Right lobe of liver (tissue), 6 donors: ENCODE results near the gene RIMKLA. TPM values are rescaled to one million over a fixed set of nuclear protein-coding genes. Genes with fewer than 3 reads are reported as not detected.
A peak's percentile ranks its signal among the peaks of the same experiment; 100 is the strongest.

Experiments used
- ATAC-seq, 4 donors: fragments of 200-7000 bp; cut with Tn5 transposase; one replicate each; pipeline ENCODE4 v1.9.1; 2020; ENCODE audit warnings: mild to moderate bottlenecking in 4 of 4, moderate library complexity in 4 of 4
- DNase-seq, 3 donors: peaks; one replicate each; pipeline ENCODE4 v3.0.0-alpha.2; 2020
- H3K27ac ChIP-seq, 3 donors: fragments of 200-600 bp; one replicate each; pipeline ENCODE4 v1.8.0; 2022
- H3K27me3 ChIP-seq, 2 donors: fragments of 200-600 bp; one replicate each; pipeline ENCODE4 v1.8.0; 2022
- H3K36me3 ChIP-seq, 4 donors: fragments of 200-600 bp; sonication (generic) in 1 of 4; one replicate each; pipeline versions ENCODE4 v1.5.1 to v1.8.0; 2017 to 2022; ENCODE audit warnings: control low read depth in 1 of 4
- H3K4me1 ChIP-seq, 4 donors: fragments of 200-600 bp; sonication (generic) in 1 of 4; one replicate each; pipeline versions ENCODE4 v1.5.1 to v1.8.0; 2017 to 2022; ENCODE audit warnings: control low read depth in 1 of 4
- H3K4me3 ChIP-seq, 3 donors: fragments of 200-600 bp; one replicate each; pipeline ENCODE4 v1.8.0; 2022
- H3K9me3 ChIP-seq, 4 donors: fragments of 200-600 bp; sonication (generic) in 1 of 4; one replicate each; pipeline versions ENCODE4 v1.5.1 to v1.8.0; 2017 to 2022; ENCODE audit warnings: control low read depth in 1 of 4
- POLR2A ChIP-seq: fragments of 450-650 bp; IDR thresholded peaks from one replicate; pipeline ENCODE4 v1.6.1; 2017; ENCODE audit warnings: antibody characterized with exemption, mild to moderate bottlenecking
- WGBS: methylation state at CpG from one replicate; pipeline ENCODE4 v1.1.6; 2018; ENCODE audit warnings: low coverage, low lambda C conversion rate; ENCODE audit not compliant: insufficient coverage; ENCODE audit errors: missing lambda C conversion rate; 5-methylcytosine and 5-hydroxymethylcytosine counted together
- intact Hi-C, 2 donors: fragments of 100-400 bp; cut with DNase I; formaldehyde crosslinking; loops; one replicate each; pipeline versions ENCODE4 v1.11.2 to v1.14.1; 2022
- total RNA-seq, 6 experiments: library from RNA; depleted of rRNA in 2 of 6; stranded (reverse); fragments of >200 nt in 2 of 6; fragmentation: NEBNext Ultra II Directional in 3 of 6; extraction: Animal tissue kit (Norgen Biotek cat#: 25700) in 3 of 6; gene quantifications; one replicate each; pipeline versions ENCODE4 v1.1.0 to v1.2.4, GENCODE V29; 2016 to 2023
- TF ChIP-seq, protein P1 (sequence below), 4 donors: fragments of 200-600 bp in 3 of 4; fragments of 450-650 bp in 1 of 4; IDR thresholded peaks; one replicate each; pipeline versions ENCODE4 v1.5.1 to v1.8.0; 2016 to 2022; ENCODE audit warnings: antibody characterized with exemption in 4 of 4, mild to moderate bottlenecking in 2 of 4
- donor health status: DM: no; HTN: yes; CAD: no.
- donor health status: DM: no; HTN: no; CAD: no.
- donor health status: DM: no; HTN: no; CAD: no.
- donor health status: DM: no; HTN: yes; CAD: no.
- donor health status: DM: no; HTN: yes; CAD: no.

The RIMKLA gene
- total RNA-seq, 6 experiments from 2014 or later: 0.02 to 0.95 (median 0.15) TPM

DNA sequence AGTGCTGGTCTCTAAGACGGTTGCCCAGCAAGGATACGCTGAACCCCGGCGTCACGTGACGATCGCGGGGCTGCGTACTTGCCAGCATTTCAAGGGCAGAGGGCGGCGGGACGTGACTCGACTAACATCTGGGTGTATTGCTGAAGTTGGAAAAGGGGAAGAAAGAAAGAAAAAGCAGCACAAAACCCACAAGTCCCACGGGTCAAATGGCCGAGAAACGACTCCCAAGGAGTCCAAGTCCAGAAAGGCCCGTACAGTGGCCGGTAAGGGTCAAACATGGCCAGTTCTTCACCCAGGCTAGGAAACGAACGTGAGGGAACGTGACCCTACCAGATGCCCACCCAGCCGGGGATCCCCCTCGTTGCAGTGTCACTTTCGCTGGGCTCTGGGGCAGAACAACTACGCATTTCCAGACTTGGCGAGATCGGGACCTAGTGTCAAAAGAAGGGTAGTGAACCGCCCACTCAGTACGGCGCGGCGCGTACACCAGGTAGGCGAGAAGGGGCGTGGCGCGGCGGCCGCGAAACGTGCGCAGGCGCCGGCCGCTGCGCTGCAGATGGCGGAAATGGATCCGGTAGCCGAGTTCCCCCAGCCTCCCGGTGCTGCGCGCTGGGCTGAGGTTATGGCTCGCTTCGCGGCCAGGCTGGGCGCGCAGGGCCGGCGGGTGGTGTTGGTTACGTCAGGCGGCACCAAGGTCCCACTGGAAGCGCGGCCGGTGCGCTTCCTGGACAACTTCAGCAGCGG, 75.6 kb downstream of the RIMKLA start, which contains the start of the genes PPCS and ZMYND12:
TSS of gene PPCS (plus strand) at position 534 of the 744 bp plus-strand sequence. CDS start at position 557, 23 bp downstream.
TSS of gene ZMYND12 (minus strand) at position 13 of the 744 bp plus-strand sequence. CDS start 25 bp downstream, outside the sequence.
- no peaks in the 10 kb centered on the region for H3K9me3 ChIP-seq
- DNase-seq (peak; percentile 89), ATAC-seq (peak; percentile 89 to 94 (median 92))
- H3K36me3 ChIP-seq: peaks cover 0 to 28% (median 1%) of the 10 kb centered on the region in 4 donors
- peak within 1 kb of the TSS; percentile 89 to 92 (median 90) for H3K27ac ChIP-seq
- H3K4me1 ChIP-seq: peaks cover 0 to 24% (median 9%) of the 10 kb centered on the region in 4 donors
- peak within 1 kb of the TSS; percentile 73 to 100 (median 98) for H3K4me3 ChIP-seq
- WGBS: 0% methylated on average over 43 of the region's 66 CpGs
- intact Hi-C loops: no loop called here
- no peaks in the 10 kb centered on the region for H3K27me3 ChIP-seq
- TF ChIP-seq, protein P1, sequence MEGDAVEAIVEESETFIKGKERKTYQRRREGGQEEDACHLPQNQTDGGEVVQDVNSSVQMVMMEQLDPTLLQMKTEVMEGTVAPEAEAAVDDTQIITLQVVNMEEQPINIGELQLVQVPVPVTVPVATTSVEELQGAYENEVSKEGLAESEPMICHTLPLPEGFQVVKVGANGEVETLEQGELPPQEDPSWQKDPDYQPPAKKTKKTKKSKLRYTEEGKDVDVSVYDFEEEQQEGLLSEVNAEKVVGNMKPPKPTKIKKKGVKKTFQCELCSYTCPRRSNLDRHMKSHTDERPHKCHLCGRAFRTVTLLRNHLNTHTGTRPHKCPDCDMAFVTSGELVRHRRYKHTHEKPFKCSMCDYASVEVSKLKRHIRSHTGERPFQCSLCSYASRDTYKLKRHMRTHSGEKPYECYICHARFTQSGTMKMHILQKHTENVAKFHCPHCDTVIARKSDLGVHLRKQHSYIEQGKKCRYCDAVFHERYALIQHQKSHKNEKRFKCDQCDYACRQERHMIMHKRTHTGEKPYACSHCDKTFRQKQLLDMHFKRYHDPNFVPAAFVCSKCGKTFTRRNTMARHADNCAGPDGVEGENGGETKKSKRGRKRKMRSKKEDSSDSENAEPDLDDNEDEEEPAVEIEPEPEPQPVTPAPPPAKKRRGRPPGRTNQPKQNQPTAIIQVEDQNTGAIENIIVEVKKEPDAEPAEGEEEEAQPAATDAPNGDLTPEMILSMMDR (IDR thresholded peaks at IDR 0.05): peak in 1 of 4 donors; percentile 49
- peak; percentile 77 for TF ChIP-seq POLR2A

DNA sequence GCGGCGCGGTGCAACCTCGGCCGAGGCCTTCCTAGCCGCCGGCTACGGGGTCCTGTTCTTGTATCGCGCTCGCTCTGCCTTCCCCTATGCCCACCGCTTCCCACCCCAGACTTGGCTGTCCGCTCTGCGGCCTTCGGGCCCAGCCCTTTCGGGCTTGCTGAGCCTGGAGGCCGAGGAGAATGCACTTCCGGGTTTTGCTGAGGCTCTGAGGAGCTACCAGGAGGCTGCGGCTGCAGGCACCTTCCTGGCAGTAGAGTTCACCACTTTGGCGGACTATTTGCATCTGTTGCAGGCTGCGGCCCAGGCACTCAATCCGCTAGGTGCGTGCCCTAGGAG, 76.1 kb downstream of the RIMKLA start:
- TF ChIP-seq, protein P1 (IDR thresholded peaks at IDR 0.05): no peak
- no peak for TF ChIP-seq POLR2A
- no peaks in the 10 kb centered on the region for H3K27me3 ChIP-seq
- peaks cover 0 to 28% (median 1%) of the 10 kb centered on the region in 4 donors for H3K36me3 ChIP-seq
- intact Hi-C loops: no loop called here
- peak overlapping the region; percentile 73 to 100 (median 98) for H3K4me3 ChIP-seq
- ATAC-seq: peak; percentile 56 to 70 (median 63)
- WGBS: 0% methylated on average over 6 of the region's 23 CpGs
- peak overlapping the region; percentile 89 to 92 (median 90) for H3K27ac ChIP-seq
- no peaks in the 10 kb centered on the region for H3K9me3 ChIP-seq
- DNase-seq: peak; percentile 64 to 72 (median 64)
- H3K4me1 ChIP-seq: peaks cover 0 to 24% (median 9%) of the 10 kb centered on the region in 4 donors

DNA sequence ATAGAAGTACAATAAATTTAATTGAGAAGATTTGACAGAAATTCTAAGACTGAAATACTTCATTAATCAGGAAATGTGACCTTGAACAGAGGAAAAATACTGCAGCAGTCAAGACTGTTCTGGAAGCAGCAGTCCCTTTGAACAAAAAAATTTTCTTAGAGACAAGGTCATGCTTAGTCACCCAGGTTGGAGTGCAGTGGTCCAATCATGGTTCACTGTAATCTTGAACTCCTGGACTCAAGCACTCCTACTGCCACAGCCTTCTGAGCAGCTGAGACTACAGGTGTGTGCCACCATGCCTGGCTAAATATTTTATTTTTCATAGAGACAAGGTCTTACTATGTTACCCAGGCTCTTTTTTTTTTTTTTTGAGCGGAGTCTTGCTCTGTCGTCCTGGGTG, 80.6 kb downstream of the RIMKLA start:
- 82% methylated on average over 2 of the region's 2 CpGs for WGBS
- no peak overlapping the region for H3K27ac ChIP-seq
- intact Hi-C loops: no loop called here
- ATAC-seq: no peak
- no peaks in the 10 kb centered on the region for H3K9me3 ChIP-seq
- TF ChIP-seq, protein P1 (IDR thresholded peaks at IDR 0.05): no peak
- no peak for TF ChIP-seq POLR2A
- no peak for DNase-seq
- no peaks in the 10 kb centered on the region for H3K27me3 ChIP-seq
- H3K4me3 ChIP-seq: no peak overlapping the region
- peaks cover 0 to 28% (median 1%) of the 10 kb centered on the region in 4 donors for H3K36me3 ChIP-seq
- peaks cover 0 to 11% (median 4%) of the 10 kb centered on the region in 4 donors for H3K4me1 ChIP-seq

DNA sequence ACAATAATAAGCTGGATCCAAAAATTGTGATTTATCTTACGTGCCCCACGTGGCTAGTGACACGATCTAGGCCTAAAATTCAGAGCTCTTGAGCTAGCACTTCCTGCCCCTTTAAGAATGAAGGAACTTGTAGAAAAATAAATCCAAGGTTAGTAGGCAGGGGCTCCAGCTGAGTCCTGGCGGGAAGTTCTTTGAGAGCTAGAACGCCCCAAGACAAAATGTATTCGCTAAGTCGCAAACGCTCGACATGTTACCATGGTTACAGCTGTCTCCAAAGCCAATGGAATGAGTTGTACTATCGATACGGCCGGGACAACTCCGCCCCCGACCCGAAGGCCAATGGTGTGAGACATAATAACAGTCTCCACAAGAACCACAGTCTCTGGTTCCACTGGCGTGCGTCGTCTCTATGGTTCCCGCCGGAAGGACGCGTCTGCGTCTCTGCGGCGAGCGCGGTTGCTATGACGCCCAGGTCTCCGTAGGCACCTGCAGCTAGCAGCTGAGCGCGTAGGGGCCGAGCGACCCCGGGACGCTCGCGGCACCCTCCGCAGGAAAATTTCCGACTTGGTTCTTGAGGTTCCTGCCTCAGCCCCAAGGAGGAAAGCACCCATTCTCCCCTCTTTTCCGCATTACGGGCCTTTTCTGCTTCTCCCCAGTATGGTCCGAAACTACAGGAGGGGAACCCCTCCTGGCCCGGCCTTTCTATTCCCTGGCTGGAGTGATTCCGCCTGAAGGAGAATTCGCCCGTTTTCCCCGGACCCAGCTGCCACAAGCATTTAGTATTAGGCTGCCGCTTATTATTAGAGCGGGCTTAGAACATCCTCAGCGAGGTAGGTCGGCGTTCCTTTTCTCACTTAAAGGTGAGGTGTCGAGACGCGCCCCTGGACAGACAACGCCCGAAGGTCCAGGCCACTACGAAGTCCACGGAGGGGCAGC, 82.5 kb downstream of the RIMKLA start, which contains the start of gene CCDC30:
TSS of gene CCDC30 (plus strand) at position 459 of the 936 bp plus-strand sequence. CDS start 17,266 bp downstream, outside the sequence.
- TF ChIP-seq, protein P1 (IDR thresholded peaks at IDR 0.05): no peak
- TF ChIP-seq POLR2A: no peak
- intact Hi-C loops: no loop called here
- Histone ChIP-seq H3K27me3 (no peaks in the 10 kb centered on the region), H3K27ac (no peak within 1 kb of the TSS), H3K9me3 (no peaks in the 10 kb centered on the region), H3K4me3 (peak within 1 kb of the TSS; percentile 59 to 71 (median 70)), H3K4me1 (peaks cover 0 to 6% (median 0%) of the 10 kb centered on the region in 4 donors), H3K36me3 (peaks cover 0 to 27% (median 1%) of the 10 kb centered on the region in 4 donors)
- DNase-seq (peak; percentile 95 to 98 (median 97)), ATAC-seq (peak; percentile 100)
- 2% methylated on average over 22 of the region's 59 CpGs for WGBS
